H1 (cell line): ENCODE data around the gene AP3D1. TPM values are rescaled to one million over a fixed set of nuclear protein-coding genes. Genes with fewer than 3 reads are reported as not detected.

Experiments
- CTCF ChIA-PET: fragments of 300-600 bp; sonication (Branson Sonifier 250); formaldehyde crosslinking; loops from one replicate; lab custom pipeline; 2021; ENCODE audit not compliant: partially characterized antibody; lab: Charles Lee
- POLR2A ChIA-PET: fragments of 300-600 bp; sonication (Branson Sonifier 250); formaldehyde crosslinking; loops from one replicate; lab custom pipeline; 2021; ENCODE audit warnings: inconsistent platforms; ENCODE audit not compliant: partially characterized antibody; lab: Charles Lee
- DNase-seq, 2 experiments: peaks; one replicate each; pipeline versions ENCODE4 v3.0.0 to v3.0.0-alpha.2; 2010 to 2022; ENCODE audit warnings: low spot score in 2 of 2, low read depth in 1 of 2, mixed read lengths in 1 of 2
- FAIRE-seq: peaks from 2 replicates; lab custom pipeline; 2011; peaks lifted over from hg19 to GRCh38; lab: Jason Lieb, UNC
- H2AFZ ChIP-seq: 2 replicates; pipeline ENCODE4 v1.8.1; 2012; ENCODE audit warnings: low read length, inconsistent platforms
- H2AK5ac ChIP-seq: 2 replicates; pipeline ENCODE4 v1.6.1; 2013; ENCODE audit warnings: low read depth, low read length
- H2BK120ac ChIP-seq: replicated peaks from 2 replicates; pipeline ENCODE3; 2013; ENCODE audit warnings: low read depth, low read length, inconsistent platforms
- H2BK12ac ChIP-seq: 2 replicates; pipeline ENCODE4 v1.6.1; 2013; ENCODE audit warnings: low read depth, low read length
- H2BK15ac ChIP-seq: 2 replicates; pipeline ENCODE4 v1.6.1; 2013; ENCODE audit warnings: low read length
- H2BK20ac ChIP-seq: 2 replicates; pipeline ENCODE4 v1.6.1; 2013; ENCODE audit warnings: low read length
- H2BK5ac ChIP-seq: 2 replicates; pipeline ENCODE4 v1.6.1; 2013; ENCODE audit warnings: low read depth, low read length
- H3K14ac ChIP-seq: 2 replicates; pipeline ENCODE4 v1.6.1; 2013; ENCODE audit warnings: inconsistent platforms; ENCODE audit not compliant: insufficient read length
- H3K18ac ChIP-seq: 2 replicates; pipeline ENCODE4 v1.6.1; 2013; ENCODE audit warnings: low read length; ENCODE audit errors: extremely low read depth
- H3K23ac ChIP-seq: 2 replicates; pipeline ENCODE4 v1.6.1; 2013; ENCODE audit warnings: inconsistent platforms; ENCODE audit not compliant: insufficient read length
- H3K23me2 ChIP-seq: 2 replicates; pipeline ENCODE4 v1.6.1; 2013; ENCODE audit warnings: low read depth, low read length
- H3K27ac ChIP-seq: 2 replicates; pipeline ENCODE4 v1.6.1; 2011; ENCODE audit warnings: low read depth, low read length, inconsistent platforms
- H3K27me3 ChIP-seq, 4 experiments: replicated peaks in 1 of 4; 1 replicate in 1 of 4; 2 replicates in 3 of 4; pipeline versions ENCODE4 v1.6.1 to v1.8.1; 2011 to 2013; ENCODE audit warnings: low read length in 3 of 4, mild to moderate bottlenecking in 3 of 4, inconsistent platforms in 2 of 4, mixed read lengths in 2 of 4, moderate library complexity in 1 of 4; ENCODE audit not compliant: control insufficient read depth in 3 of 4, insufficient read depth in 3 of 4; ENCODE audit errors: extremely low read depth in 1 of 4
- H3K36me3 ChIP-seq, 4 experiments: 2 replicates each; pipeline versions ENCODE4 v1.6.1 to v1.8.1; 2011 to 2013; ENCODE audit warnings: mild to moderate bottlenecking in 4 of 4, low read length in 3 of 4, moderate library complexity in 2 of 4, control low read depth in 1 of 4, inconsistent platforms in 1 of 4; ENCODE audit not compliant: insufficient read depth in 4 of 4, control insufficient read depth in 2 of 4
- H3K4ac ChIP-seq: replicated peaks from 2 replicates; pipeline ENCODE3; 2013; ENCODE audit warnings: low read length, low read depth, mixed read lengths, inconsistent platforms; ENCODE audit not compliant: insufficient read length
- H3K4me1 ChIP-seq, 4 experiments: replicated peaks in 1 of 4; 1 replicate in 1 of 4; 2 replicates in 3 of 4; pipeline versions ENCODE4 v1.6.1 to v1.8.1; 2011 to 2013; ENCODE audit warnings: low read length in 3 of 4, inconsistent platforms in 2 of 4, mixed read lengths in 1 of 4; ENCODE audit not compliant: insufficient read depth in 4 of 4, control insufficient read depth in 3 of 4
- H3K4me2 ChIP-seq, 2 experiments: 2 replicates each; pipeline versions ENCODE4 v1.6.1 to v1.8.1; 2011 to 2013; ENCODE audit warnings: low read depth in 2 of 2, low read length in 2 of 2, control low read depth in 1 of 2, inconsistent platforms in 1 of 2, mild to moderate bottlenecking in 1 of 2; ENCODE audit not compliant: insufficient read depth in 1 of 2
- H3K4me3 ChIP-seq, 4 experiments: fragments of 200-600, 300-600 bp in 1 of 4; sonication (generic), shearing (Covaris generic), sonication (Bioruptor Twin) in 1 of 4; 2 replicates each; pipeline versions ENCODE4 v1.5.1 to v1.8.1; 2011 to 2016; ENCODE audit warnings: low read length in 4 of 4, low read depth in 3 of 4, control low read depth in 2 of 4, inconsistent platforms in 2 of 4, mild to moderate bottlenecking in 2 of 4, mixed read lengths in 1 of 4, moderate library complexity in 1 of 4; ENCODE audit not compliant: insufficient read depth in 2 of 4; ENCODE audit errors: extremely low read depth in 1 of 4
- H3K56ac ChIP-seq: replicated peaks from 2 replicates; pipeline ENCODE3; 2013; ENCODE audit warnings: low read depth, mild to moderate bottlenecking, mixed read lengths, low read length, inconsistent platforms; ENCODE audit not compliant: insufficient read length
- H3K79me1 ChIP-seq: 2 replicates; pipeline ENCODE4 v1.6.1; 2013; ENCODE audit warnings: low read depth, low read length, control low read depth
- H3K79me2 ChIP-seq, 2 experiments: 2 replicates each; pipeline versions ENCODE4 v1.6.1 to v1.8.1; 2012 to 2013; ENCODE audit warnings: low read length in 2 of 2, mild to moderate bottlenecking in 2 of 2, inconsistent platforms in 1 of 2; ENCODE audit not compliant: insufficient read depth in 2 of 2, control insufficient read depth in 1 of 2
- H3K9ac ChIP-seq, 4 experiments: replicated peaks in 1 of 4; 1 replicate in 1 of 4; 2 replicates in 3 of 4; pipeline versions ENCODE4 v1.6.1 to v1.8.1; 2011 to 2013; ENCODE audit warnings: low read depth in 3 of 4, low read length in 3 of 4, control low read depth in 2 of 4, mild to moderate bottlenecking in 2 of 4, moderate library complexity in 2 of 4, inconsistent platforms in 1 of 4; ENCODE audit errors: extremely low read depth in 1 of 4
- H3K9me3 ChIP-seq, 2 experiments: 2 replicates each; pipeline versions ENCODE4 v1.6.1 to v1.8.1; 2012 to 2013; ENCODE audit warnings: mild to moderate bottlenecking in 2 of 2, moderate library complexity in 2 of 2, control low read depth in 1 of 2, inconsistent platforms in 1 of 2, low read depth in 1 of 2, low read length in 1 of 2, mixed read lengths in 1 of 2; ENCODE audit not compliant: insufficient read depth in 2 of 2
- H4K20me1 ChIP-seq, 2 experiments: replicated peaks in 1 of 2; 2 replicates each; pipeline versions ENCODE3 to v1.8.1; 2011 to 2013; ENCODE audit warnings: inconsistent platforms in 2 of 2, low read length in 2 of 2, mild to moderate bottlenecking in 1 of 2; ENCODE audit not compliant: insufficient read depth in 2 of 2, control insufficient read depth in 1 of 2
- H4K5ac ChIP-seq: 2 replicates; pipeline ENCODE4 v1.6.1; 2013; ENCODE audit warnings: low read length, low read depth, mixed read lengths, inconsistent platforms; ENCODE audit not compliant: insufficient read length
- H4K8ac ChIP-seq: 2 replicates; pipeline ENCODE4 v1.8.0; 2013; ENCODE audit warnings: mild to moderate bottlenecking, moderate library complexity, low read length, inconsistent platforms; ENCODE audit not compliant: insufficient read depth; ENCODE audit errors: extremely low read depth
- H4K91ac ChIP-seq: replicated peaks from 2 replicates; pipeline ENCODE3; 2013; ENCODE audit warnings: low read length, mixed read lengths, inconsistent platforms; ENCODE audit not compliant: insufficient read length
- BACH1 ChIP-seq: IDR thresholded peaks from 2 replicates; pipeline ENCODE4 v1.6.1; 2012; ENCODE audit warnings: low read length, improper control_type of control experiment
- CBX5 ChIP-seq: fragments of 300-800, 300-1000 bp; sonication (generic); IDR thresholded peaks from 2 replicates; pipeline ENCODE4 v1.7.1; 2016; ENCODE audit warnings: antibody characterized with exemption, low read length, low read depth
- CEBPB ChIP-seq: IDR thresholded peaks from 2 replicates; pipeline ENCODE4 v1.6.1; 2012; ENCODE audit warnings: low read depth, low read length
- EGR1 ChIP-seq: IDR thresholded peaks from 2 replicates; pipeline ENCODE4 v1.6.1; 2011; ENCODE audit warnings: low read depth, low read length, borderline replicate concordance
- EP300 ChIP-seq, 2 experiments: IDR thresholded peaks; 1 replicate in 1 of 2; 2 replicates in 1 of 2; pipeline ENCODE4 v1.6.1; 2011 to 2012; ENCODE audit warnings: low read depth in 2 of 2, low read length in 2 of 2, mild to moderate bottlenecking in 2 of 2, borderline replicate concordance in 1 of 2, inconsistent platforms in 1 of 2, moderate library complexity in 1 of 2
- FOSL1 ChIP-seq: IDR thresholded peaks from 2 replicates; pipeline ENCODE4 v1.6.1; 2011; ENCODE audit warnings: mild to moderate bottlenecking, low read depth, low read length, moderate library complexity; ENCODE audit not compliant: insufficient read depth
- HDAC6 ChIP-seq: IDR thresholded peaks from one replicate; pipeline ENCODE4 v1.7.1; 2012; ENCODE audit warnings: low read depth, mild to moderate bottlenecking, inconsistent platforms, low read length, moderate library complexity
- KDM1A ChIP-seq: fragments of 200-600, 300-600 bp; sonication (generic); IDR thresholded peaks from 2 replicates; pipeline ENCODE4 v1.7.1; 2016; ENCODE audit warnings: mild to moderate bottlenecking, low read length, borderline replicate concordance
- MAX ChIP-seq: IDR thresholded peaks from 2 replicates; pipeline ENCODE4 v1.6.1; 2012; ENCODE audit warnings: inconsistent platforms
- RNF2 ChIP-seq: fragments of 200-900, 300-1000 bp; sonication (generic); IDR thresholded peaks from 2 replicates; pipeline ENCODE4 v1.7.1; 2016; ENCODE audit warnings: borderline replicate concordance, low read depth, mild to moderate bottlenecking, antibody characterized with exemption, low read length; ENCODE audit not compliant: poor library complexity, severe bottlenecking; ENCODE audit errors: missing control alignments
- SAP30 ChIP-seq: fragments of 300-600 bp; sonication (generic); IDR thresholded peaks from 2 replicates; pipeline ENCODE4 v1.7.1; 2012; ENCODE audit warnings: low read length, moderate library complexity, mild to moderate bottlenecking, inconsistent platforms; ENCODE audit not compliant: insufficient read depth, insufficient replicate concordance
- SP4 ChIP-seq: IDR thresholded peaks from 2 replicates; pipeline ENCODE4 v1.6.1; 2012; ENCODE audit warnings: low read length, inconsistent platforms
- SRF ChIP-seq: IDR thresholded peaks from 2 replicates; pipeline ENCODE4 v1.6.1; 2011; ENCODE audit warnings: mild to moderate bottlenecking, low read depth, low read length, moderate library complexity
- WGBS, 2 experiments: shearing (Covaris generic) in 1 of 2; methylation state at CpG; one replicate each; pipeline versions ENCODE4 v1.1.6 to v1.1.7; 2013 to 2015; ENCODE audit warnings: low lambda C conversion rate in 2 of 2, mixed read lengths in 2 of 2, inconsistent platforms in 1 of 2, low coverage in 1 of 2, missing lambda C conversion rate in 1 of 2; ENCODE audit not compliant: insufficient replicate concordance in 2 of 2, insufficient coverage in 1 of 2, insufficient read length in 1 of 2; ENCODE audit errors: extremely low coverage in 1 of 2, missing lambda C conversion rate in 1 of 2; 5-methylcytosine and 5-hydroxymethylcytosine counted together
- polyA plus RNA-seq, 7 experiments: library from polyadenylated mRNA; depleted of rRNA in 3 of 7; stranded (reverse) in 5 of 7; unstranded in 2 of 7; fragments of >200 nt in 5 of 7; fragments of 200-250 nt in 2 of 7; gene quantifications; 1 replicate in 5 of 7; 2 replicates in 1 of 7; 4 replicates in 1 of 7; pipeline versions ENCODE4 v1.2.1 to v1.2.3, GENCODE V29; 2011 to 2013; ENCODE audit warnings: missing spikeins in 2 of 7, mixed read lengths in 2 of 7
- total RNA-seq: library from RNA; stranded (reverse); fragmentation: NEBNext Ultra II Directional; extraction: Animal tissue kit (Norgen Biotek cat#: 25700); gene quantifications from 2 replicates; pipeline ENCODE4 v1.2.1, GENCODE V29; 2021

AP3D1 gene
- total and polyA plus RNA-seq, 2 of the 8 experiments (the other 6 are each of a cell fraction or from before 2014, with no cell fraction given): 161 to 174 TPM

- Histone ChIP-seq H3K4me3 (no peak overlapping the region), H3K9me3 (no peaks in the 10 kb centered on the region), H4K91ac (no peak overlapping the region), H4K8ac (no peak overlapping the region), H3K36me3 (peaks cover 60 to 93% (median 85%) of the 10 kb centered on the region in 4 experiments), H2BK12ac (no peak overlapping the region), H3K9ac (no peak overlapping the region), H2BK20ac (no peak overlapping the region), H3K27me3 (no peaks in the 10 kb centered on the region), H4K5ac (no peak overlapping the region), H3K56ac (no peak overlapping the region), H2AK5ac (no peak overlapping the region), H3K14ac (no peak overlapping the region), H2BK5ac (no peak overlapping the region), H3K27ac (no peak overlapping the region), H3K23me2 (no peaks in the 10 kb centered on the region), H2AFZ (no peak overlapping the region), H3K23ac (no peak overlapping the region), H2BK120ac (no peak overlapping the region), H4K20me1 (peaks cover 12 to 30% of the 10 kb centered on the region in 2 experiments), H3K4me2 (no peak overlapping the region), H3K79me2 (no peaks in the 10 kb centered on the region), H3K18ac (no peak overlapping the region), H3K79me1 (peaks cover under 1% of the 10 kb centered on the region), H3K4me1 (no peaks in the 10 kb centered on the region), H3K4ac (no peak overlapping the region), H2BK15ac (no peak overlapping the region)
- no peak for FAIRE-seq
- 95% methylated on average over 22 of the region's 24 CpGs; no CpG with 5 or more reads in 1 of the 2 experiments for WGBS, 2 experiments
- CTCF ChIA-PET: interaction anchor here (0.8 to 0.9 kb wide), 3 partner anchors 19 to 254 kb away, joined by 3 read pairs; no protein-coding TSS in a partner anchor
- POLR2A ChIA-PET: interaction anchor here (0.8 to 1.1 kb wide), 2 partner anchors 10 to 13 kb away, joined by 3 read pairs; no protein-coding TSS in a partner anchor
- no peak for DNase-seq
- TF ChIP-seq SP4: no peak
- TF ChIP-seq MAX: no peak
- TF ChIP-seq SRF: no peak
- no peak for TF ChIP-seq EP300 (IDR thresholded peaks at IDR 0.05; ENCODE audit: borderline replicate concordance in 1 of 2, low read depth in 2 of 2, low read length in 2 of 2)
- TF ChIP-seq RNF2: no peak
- TF ChIP-seq SAP30: no peak
- TF ChIP-seq CEBPB: no peak
- TF ChIP-seq CBX5: no peak
- no peak for TF ChIP-seq KDM1A
- TF ChIP-seq HDAC6: no peak
- TF ChIP-seq FOSL1: no peak
- TF ChIP-seq EGR1: no peak
- TF ChIP-seq BACH1: no peak
Measured at GRCh38 chr19:2115911-2116426, 35.4 kb downstream of the AP3D1 start.
